K562 (cell line): ENCODE measurements around the gene BAIAP2. TPM values are rescaled to one million over a fixed set of nuclear protein-coding genes. Genes with fewer than 3 reads are reported as not detected.

Experiments used
- ATAC-seq: fragments of 200-7000 bp; cut with Tn5 transposase; 3 replicates; pipeline ENCODE4 v1.9.1; 2020; ENCODE audit warnings: moderate library complexity
- BruUV-seq: library from RNA; stranded (reverse); fragments of 400-500 nt; replicated peaks from 2 replicates; lab custom pipeline; 2021; lab: Mats Ljungman, UMichigan
- CTCF ChIA-PET: fragments of 300-600 bp; formaldehyde crosslinking; extraction: SDS; loops from one replicate; lab custom pipeline; 2021; ENCODE audit warnings: low intra/inter-chr PET ratio; lab: Yijun Ruan, JAX
- POLR2A ChIA-PET: fragments of 300-600, 350-650 bp; sonication (Branson Sonifier 250); formaldehyde crosslinking; extraction: SDS; loops from one replicate; lab custom pipeline; 2021; ENCODE audit warnings: antibody characterized with exemption, inconsistent platforms; lab: Yijun Ruan, JAX
- DNase-seq, 4 experiments: peaks; one replicate each; pipeline versions ENCODE4 v3.0.0 to v3.0.0-alpha.2; 2011 to 2018; ENCODE audit warnings: low spot score in 3 of 4, mixed read lengths in 3 of 4; ENCODE audit errors: extremely low read depth in 1 of 4
- FAIRE-seq: peaks from 2 replicates; lab custom pipeline; 2011; peaks lifted over from hg19 to GRCh38; lab: Jason Lieb, UNC
- H2AFZ ChIP-seq: 2 replicates; pipeline ENCODE4 v1.6.0; 2011; ENCODE audit warnings: low read depth, low read length, control low read depth, inconsistent platforms
- H3K27ac ChIP-seq: fragments of 200-600 bp; 3 replicates; pipeline ENCODE4 v1.8.0; 2011; ENCODE audit warnings: low read depth, mild to moderate bottlenecking, control low read depth, inconsistent platforms, low read length, moderate library complexity, mixed read lengths; ENCODE audit errors: extremely low read depth
- H3K27me3 ChIP-seq, 2 experiments: fragments of 300-600 bp in 1 of 2; 2 replicates in 1 of 2; 3 replicates in 1 of 2; pipeline versions ENCODE4 v1.6.0 to v1.8.0; 2011; ENCODE audit warnings: inconsistent platforms in 2 of 2, low read length in 2 of 2, mild to moderate bottlenecking in 1 of 2, mixed read lengths in 1 of 2, moderate library complexity in 1 of 2; ENCODE audit not compliant: control insufficient read depth in 2 of 2, insufficient read depth in 2 of 2
- H3K36me3 ChIP-seq: fragments of 300-600 bp; 3 replicates; pipeline ENCODE4 v1.8.0; 2011; ENCODE audit warnings: mild to moderate bottlenecking, low read length, inconsistent platforms; ENCODE audit not compliant: control insufficient read depth, insufficient read depth
- H3K4me1 ChIP-seq, 2 experiments: fragments of 200-600 bp in 1 of 2; replicated peaks in 1 of 2; 2 replicates in 1 of 2; 3 replicates in 1 of 2; pipeline versions ENCODE4 v1.5.1 to v1.8.0; 2011; ENCODE audit warnings: inconsistent platforms in 2 of 2, low read length in 2 of 2, mild to moderate bottlenecking in 1 of 2, mixed read lengths in 1 of 2, moderate library complexity in 1 of 2; ENCODE audit not compliant: control insufficient read depth in 2 of 2, insufficient read depth in 2 of 2
- H3K4me2 ChIP-seq: 2 replicates; pipeline ENCODE4 v1.6.1; 2011; ENCODE audit warnings: low read length, control low read depth, inconsistent platforms, mixed read lengths; ENCODE audit not compliant: insufficient read depth
- H3K4me3 ChIP-seq: fragments of 200-600 bp; sonication (generic), shearing (Covaris generic); 2 replicates; pipeline ENCODE4 v1.5.1; 2016; ENCODE audit warnings: control low read depth, inconsistent platforms
- H3K79me2 ChIP-seq: fragments of 200-600 bp; 3 replicates; pipeline ENCODE4 v1.8.0; 2011; ENCODE audit warnings: low read length, inconsistent platforms; ENCODE audit not compliant: control insufficient read depth, insufficient read depth
- H3K9ac ChIP-seq, 2 experiments: 2 replicates each; pipeline versions ENCODE4 v1.6.0 to v1.6.1; 2011; ENCODE audit warnings: low read depth in 2 of 2, low read length in 2 of 2, control low read depth in 1 of 2, inconsistent platforms in 1 of 2, mild to moderate bottlenecking in 1 of 2, mixed read lengths in 1 of 2; ENCODE audit not compliant: insufficient read depth in 1 of 2
- H3K9me1 ChIP-seq: one replicate; pipeline ENCODE4 v1.6.0; 2011; ENCODE audit warnings: inconsistent platforms, mild to moderate bottlenecking, low read length, moderate library complexity; ENCODE audit not compliant: control insufficient read depth, insufficient read depth
- H3K9me3 ChIP-seq: replicated peaks from 2 replicates; pipeline ENCODE4 v1.5.1; 2011; ENCODE audit warnings: low read depth, low read length, inconsistent platforms; ENCODE audit not compliant: control insufficient read depth, insufficient read depth
- H4K20me1 ChIP-seq: replicated peaks from 2 replicates; pipeline ENCODE4 v1.6.1; 2011; ENCODE audit warnings: low read length, inconsistent platforms, mixed read lengths; ENCODE audit not compliant: control insufficient read depth, insufficient read depth
- ERF ChIP-seq: fragments of 450-650 bp; formaldehyde crosslinking; IDR thresholded peaks from 2 replicates; pipeline ENCODE4 v1.4.0; 2020; ENCODE audit warnings: mild to moderate bottlenecking, mixed read lengths
- FOXA3 ChIP-seq, 2 experiments: fragments of 450-650 bp in 1 of 2; sonication (generic) in 1 of 2; formaldehyde crosslinking; IDR thresholded peaks in 1 of 2; conservative IDR thresholded peaks in 1 of 2; 2 replicates each; pipeline versions ENCODE4 v1.4.0 to v1.8.0; 2020 to 2022; ENCODE audit warnings: mild to moderate bottlenecking in 2 of 2, missing genetic modification reagents in 1 of 2
- NFRKB ChIP-seq: fragments of 450-650 bp; IDR thresholded peaks from 2 replicates; pipeline ENCODE4 v1.6.1; 2016; ENCODE audit warnings: low read depth
- PTRF ChIP-seq: fragments of 450-650 bp; IDR thresholded peaks from 2 replicates; pipeline ENCODE4 v1.6.1; 2016; ENCODE audit warnings: mild to moderate bottlenecking, missing genetic modification characterization, missing compliant biosample characterization
- SNAPC5 ChIP-seq: fragments of 250-450 bp; sonication (Bioruptor Pico); IDR thresholded peaks from 2 replicates; pipeline ENCODE4 v1.8.0; 2021; ENCODE audit warnings: moderate library complexity, mild to moderate bottlenecking, inconsistent platforms
- ZNF212 ChIP-seq: fragments of 450-650 bp; formaldehyde crosslinking; IDR thresholded peaks from 2 replicates; pipeline ENCODE4 v1.4.0; 2020; ENCODE audit warnings: mild to moderate bottlenecking
- WGBS: fragments of 100-300 bp; shearing (Covaris generic); methylation state at CpG from one replicate; pipeline ENCODE4 v1.1.6; 2016; ENCODE audit warnings: low coverage, mixed read lengths; ENCODE audit not compliant: insufficient coverage; ENCODE audit errors: missing lambda C conversion rate; 5-methylcytosine and 5-hydroxymethylcytosine counted together
- in situ Hi-C: fragments of 300-500 bp; cut with MboI; formaldehyde crosslinking; loops from 4 replicates; pipeline ENCODE4 v1.15.0; 2018; ENCODE audit warnings: inconsistent platforms, mixed read lengths
- intact Hi-C: fragments of 100-400 bp; cut with micrococcal nuclease; formaldehyde crosslinking; loops from 2 replicates; pipeline ENCODE4 v1.14.2; 2022
- polyA plus RNA-seq, 8 experiments: library from polyadenylated mRNA; depleted of rRNA in 4 of 8; stranded (reverse) in 5 of 8; unstranded in 3 of 8; fragments of >200 nt; fragmentation: Nextera tagmentation in 2 of 8; fragmentation: Illumina TruSeq in 1 of 8; extraction: Ambion mirVana in 2 of 8; extraction: Trizol in 1 of 8; gene quantifications; 2 replicates each; pipeline versions ENCODE4 v1.2.1 to v1.2.3, GENCODE V29; 2011 to 2014; ENCODE audit warnings: inconsistent platforms in 1 of 8, missing spikeins in 1 of 8
- total RNA-seq, 7 experiments: library from RNA; depleted of rRNA in 6 of 7; stranded (reverse); fragments of >200 nt in 6 of 7; fragmentation: Illumina TruSeq in 2 of 7; extraction: Trizol in 2 of 7; gene quantifications; 2 replicates each; pipeline versions ENCODE4 v1.2.1 to v1.2.3, GENCODE V29; 2011 to 2021; ENCODE audit warnings: low replicate concordance in 1 of 7
- TF ChIP-seq, protein P1 (sequence below): fragments of 250-450 bp; sonication (Bioruptor Pico); IDR thresholded peaks from 2 replicates; pipeline ENCODE4 v1.8.0; 2021; ENCODE audit warnings: borderline replicate concordance, mild to moderate bottlenecking, moderate library complexity; ENCODE audit not compliant: poor library complexity, severe bottlenecking
- TF ChIP-seq, protein P2 (sequence below): fragments of 250-450 bp; sonication (Bioruptor Pico); IDR thresholded peaks from 2 replicates; pipeline ENCODE4 v1.8.0; 2021; ENCODE audit warnings: mild to moderate bottlenecking, moderate library complexity
- TF ChIP-seq, protein P3 (sequence below): sonication (generic); formaldehyde crosslinking; IDR thresholded peaks from 2 replicates; pipeline ENCODE4 v1.8.1; 2022; ENCODE audit warnings: missing genetic modification reagents

BAIAP2 gene
- total and polyA plus RNA-seq, 9 of the 15 experiments (the other 6 are each of a cell fraction or from before 2014, with no cell fraction given) = 2.3 to 51.6 (median 18.4) TPM

- ChIA-PET CTCF (no interaction called here), POLR2A (no interaction called here)
- Histone ChIP-seq H3K9ac (no peak overlapping the region), H3K27ac (no peak overlapping the region), H3K27me3 (peaks cover 0 to 20% of the 10 kb centered on the region in 2 experiments; a peak in 3 of 5 replicates), H3K79me2 (no peaks in the 10 kb centered on the region), H3K9me1 (no peaks in the 10 kb centered on the region), H3K4me2 (no peak overlapping the region), H2AFZ (no peak overlapping the region), H3K36me3 (no peaks in the 10 kb centered on the region), H3K4me3 (no peak overlapping the region), H4K20me1 (peaks cover 6% of the 10 kb centered on the region), H3K4me1 (peaks cover 7 to 53% of the 10 kb centered on the region in 2 experiments; a peak in 4 of 5 replicates), H3K9me3 (peaks cover 2% of the 10 kb centered on the region; the same call in 1 of the 2 replicates)
- FAIRE-seq (no peak), ATAC-seq (no peak), DNase-seq (no peak)
- no peak for TF ChIP-seq NFRKB
- no peak for TF ChIP-seq SNAPC5 (CRISPR knock-in tag)
- TF ChIP-seq, protein P1, sequence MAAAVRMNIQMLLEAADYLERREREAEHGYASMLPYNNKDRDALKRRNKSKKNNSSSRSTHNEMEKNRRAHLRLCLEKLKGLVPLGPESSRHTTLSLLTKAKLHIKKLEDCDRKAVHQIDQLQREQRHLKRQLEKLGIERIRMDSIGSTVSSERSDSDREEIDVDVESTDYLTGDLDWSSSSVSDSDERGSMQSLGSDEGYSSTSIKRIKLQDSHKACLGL (CRISPR knock-in tag) = no peak
- TF ChIP-seq, protein P2, sequence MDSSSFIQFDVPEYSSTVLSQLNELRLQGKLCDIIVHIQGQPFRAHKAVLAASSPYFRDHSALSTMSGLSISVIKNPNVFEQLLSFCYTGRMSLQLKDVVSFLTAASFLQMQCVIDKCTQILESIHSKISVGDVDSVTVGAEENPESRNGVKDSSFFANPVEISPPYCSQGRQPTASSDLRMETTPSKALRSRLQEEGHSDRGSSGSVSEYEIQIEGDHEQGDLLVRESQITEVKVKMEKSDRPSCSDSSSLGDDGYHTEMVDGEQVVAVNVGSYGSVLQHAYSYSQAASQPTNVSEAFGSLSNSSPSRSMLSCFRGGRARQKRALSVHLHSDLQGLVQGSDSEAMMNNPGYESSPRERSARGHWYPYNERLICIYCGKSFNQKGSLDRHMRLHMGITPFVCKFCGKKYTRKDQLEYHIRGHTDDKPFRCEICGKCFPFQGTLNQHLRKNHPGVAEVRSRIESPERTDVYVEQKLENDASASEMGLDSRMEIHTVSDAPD (CRISPR knock-in tag) = no peak
- TF ChIP-seq ERF (CRISPR knock-in tag) = no peak
- no peak for TF ChIP-seq PTRF (tag)
- no peak for TF ChIP-seq FOXA3 (CRISPR knock-in tag; conservative IDR thresholded peaks at IDR 0.05 in 1 of 2, IDR thresholded peaks at IDR 0.05 in 1 of 2)
- TF ChIP-seq ZNF212 (CRISPR knock-in tag) = no peak
- TF ChIP-seq, protein P3, sequence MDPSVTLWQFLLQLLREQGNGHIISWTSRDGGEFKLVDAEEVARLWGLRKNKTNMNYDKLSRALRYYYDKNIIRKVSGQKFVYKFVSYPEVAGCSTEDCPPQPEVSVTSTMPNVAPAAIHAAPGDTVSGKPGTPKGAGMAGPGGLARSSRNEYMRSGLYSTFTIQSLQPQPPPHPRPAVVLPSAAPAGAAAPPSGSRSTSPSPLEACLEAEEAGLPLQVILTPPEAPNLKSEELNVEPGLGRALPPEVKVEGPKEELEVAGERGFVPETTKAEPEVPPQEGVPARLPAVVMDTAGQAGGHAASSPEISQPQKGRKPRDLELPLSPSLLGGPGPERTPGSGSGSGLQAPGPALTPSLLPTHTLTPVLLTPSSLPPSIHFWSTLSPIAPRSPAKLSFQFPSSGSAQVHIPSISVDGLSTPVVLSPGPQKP (CRISPR knock-in tag) = no peak
- WGBS = 82% methylated on average over 8 of the region's 13 CpGs
- BruUV-seq = no TSS peak
- intact Hi-C loops = no loop called here
- in situ Hi-C loops = loop anchor here (25.0 kb wide), 1 partner anchor 100 kb away; the partner anchor contains the start of genes NDUFAF8 and TEPSIN
Measured at GRCh38 chr17:81137248-81137647, 102.3 kb downstream of the BAIAP2 start.
